A549 (cell line): Measurements from ENCODE around the gene NEBL.

ENCODE experiments used
- BHLHE40 ChIP-seq: IDR thresholded peaks from 2 replicates; pipeline ENCODE4 v1.6.1; 2012; ENCODE audit warnings: low read depth, low read length, inconsistent platforms
- ESRRA ChIP-seq: fragments of 150-350 bp; IDR thresholded peaks from 2 replicates; pipeline ENCODE4 v1.6.1; 2014; ENCODE audit warnings: mild to moderate bottlenecking, low read length, borderline replicate concordance
- FOXS1 ChIP-seq: fragments of 250-450 bp; sonication (Bioruptor Pico); IDR thresholded peaks from 2 replicates; pipeline ENCODE4 v1.5.0; 2020; ENCODE audit warnings: mild to moderate bottlenecking, moderate library complexity
- HDAC2 ChIP-seq: fragments of 200-600 bp; sonication (generic); IDR thresholded peaks from 2 replicates; pipeline ENCODE4 v1.6.1; 2016
- MYC ChIP-seq: IDR thresholded peaks from 2 replicates; pipeline ENCODE4 v1.6.1; 2012; ENCODE audit warnings: mild to moderate bottlenecking, inconsistent platforms, low read length, improper control_type of control experiment, borderline replicate concordance
- POLR2A ChIP-seq: IDR thresholded peaks from 2 replicates; pipeline ENCODE4 v1.6.1; 2012; ENCODE audit warnings: mild to moderate bottlenecking, low read length
- RFX5 ChIP-seq: fragments of 450-650 bp; IDR thresholded peaks from 2 replicates; pipeline ENCODE4 v1.7.1; 2014; ENCODE audit warnings: antibody characterized with exemption, mild to moderate bottlenecking, moderate library complexity
- ZFP36 ChIP-seq: fragments of 450-650 bp; IDR thresholded peaks from 2 replicates; pipeline ENCODE4 v1.6.1; 2014; ENCODE audit warnings: borderline replicate concordance; ENCODE audit not compliant: partially characterized antibody
- TF ChIP-seq, protein P1 (sequence below): fragments of >200 bp; sonication (Bioruptor Twin); formaldehyde crosslinking; IDR thresholded peaks from 3 replicates; pipeline ENCODE4 v1.5.1; 2016
- TF ChIP-seq, protein P2 (sequence below): fragments of 150-350 bp; IDR thresholded peaks from 2 replicates; pipeline ENCODE4 v1.6.1; 2014; ENCODE audit warnings: low read depth, mild to moderate bottlenecking, low read length
- TF ChIP-seq, protein P3 (sequence below): fragments of 250-450 bp; sonication (Bioruptor Pico); IDR thresholded peaks from 2 replicates; pipeline ENCODE4 v1.5.0; 2021; ENCODE audit warnings: mild to moderate bottlenecking, moderate library complexity, borderline replicate concordance
- TF ChIP-seq, protein P4 (sequence below): fragments of 200-600 bp; sonication (generic); IDR thresholded peaks from 2 replicates; pipeline ENCODE4 v1.6.1; 2016; ENCODE audit warnings: antibody characterized with exemption, mild to moderate bottlenecking, moderate library complexity

DNA sequence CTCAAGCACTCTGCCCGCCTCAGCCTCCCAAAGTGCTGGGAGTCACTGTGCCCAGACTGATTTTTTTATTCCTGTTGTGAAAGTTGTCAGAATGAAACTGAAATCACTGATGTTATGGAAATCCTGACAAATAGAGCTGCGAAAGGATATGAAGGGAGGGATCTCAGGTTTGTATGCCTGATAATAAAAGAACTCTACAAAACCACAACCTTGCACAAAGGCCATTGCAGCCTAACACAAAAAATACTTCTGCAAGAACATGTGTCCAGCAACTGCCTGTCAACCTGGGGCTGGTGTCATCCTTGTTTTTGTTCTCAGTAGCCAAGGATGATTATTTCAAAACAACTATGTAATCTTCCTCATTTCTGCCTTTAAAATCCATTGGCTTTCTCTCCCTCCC lies 126.1 kb downstream of the NEBL start:
- no peak for TF ChIP-seq POLR2A
- TF ChIP-seq, protein P1, sequence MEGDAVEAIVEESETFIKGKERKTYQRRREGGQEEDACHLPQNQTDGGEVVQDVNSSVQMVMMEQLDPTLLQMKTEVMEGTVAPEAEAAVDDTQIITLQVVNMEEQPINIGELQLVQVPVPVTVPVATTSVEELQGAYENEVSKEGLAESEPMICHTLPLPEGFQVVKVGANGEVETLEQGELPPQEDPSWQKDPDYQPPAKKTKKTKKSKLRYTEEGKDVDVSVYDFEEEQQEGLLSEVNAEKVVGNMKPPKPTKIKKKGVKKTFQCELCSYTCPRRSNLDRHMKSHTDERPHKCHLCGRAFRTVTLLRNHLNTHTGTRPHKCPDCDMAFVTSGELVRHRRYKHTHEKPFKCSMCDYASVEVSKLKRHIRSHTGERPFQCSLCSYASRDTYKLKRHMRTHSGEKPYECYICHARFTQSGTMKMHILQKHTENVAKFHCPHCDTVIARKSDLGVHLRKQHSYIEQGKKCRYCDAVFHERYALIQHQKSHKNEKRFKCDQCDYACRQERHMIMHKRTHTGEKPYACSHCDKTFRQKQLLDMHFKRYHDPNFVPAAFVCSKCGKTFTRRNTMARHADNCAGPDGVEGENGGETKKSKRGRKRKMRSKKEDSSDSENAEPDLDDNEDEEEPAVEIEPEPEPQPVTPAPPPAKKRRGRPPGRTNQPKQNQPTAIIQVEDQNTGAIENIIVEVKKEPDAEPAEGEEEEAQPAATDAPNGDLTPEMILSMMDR, result no peak
- TF ChIP-seq RFX5, result no peak
- TF ChIP-seq, protein P2, sequence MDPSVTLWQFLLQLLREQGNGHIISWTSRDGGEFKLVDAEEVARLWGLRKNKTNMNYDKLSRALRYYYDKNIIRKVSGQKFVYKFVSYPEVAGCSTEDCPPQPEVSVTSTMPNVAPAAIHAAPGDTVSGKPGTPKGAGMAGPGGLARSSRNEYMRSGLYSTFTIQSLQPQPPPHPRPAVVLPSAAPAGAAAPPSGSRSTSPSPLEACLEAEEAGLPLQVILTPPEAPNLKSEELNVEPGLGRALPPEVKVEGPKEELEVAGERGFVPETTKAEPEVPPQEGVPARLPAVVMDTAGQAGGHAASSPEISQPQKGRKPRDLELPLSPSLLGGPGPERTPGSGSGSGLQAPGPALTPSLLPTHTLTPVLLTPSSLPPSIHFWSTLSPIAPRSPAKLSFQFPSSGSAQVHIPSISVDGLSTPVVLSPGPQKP, result no peak
- TF ChIP-seq, protein P3, sequence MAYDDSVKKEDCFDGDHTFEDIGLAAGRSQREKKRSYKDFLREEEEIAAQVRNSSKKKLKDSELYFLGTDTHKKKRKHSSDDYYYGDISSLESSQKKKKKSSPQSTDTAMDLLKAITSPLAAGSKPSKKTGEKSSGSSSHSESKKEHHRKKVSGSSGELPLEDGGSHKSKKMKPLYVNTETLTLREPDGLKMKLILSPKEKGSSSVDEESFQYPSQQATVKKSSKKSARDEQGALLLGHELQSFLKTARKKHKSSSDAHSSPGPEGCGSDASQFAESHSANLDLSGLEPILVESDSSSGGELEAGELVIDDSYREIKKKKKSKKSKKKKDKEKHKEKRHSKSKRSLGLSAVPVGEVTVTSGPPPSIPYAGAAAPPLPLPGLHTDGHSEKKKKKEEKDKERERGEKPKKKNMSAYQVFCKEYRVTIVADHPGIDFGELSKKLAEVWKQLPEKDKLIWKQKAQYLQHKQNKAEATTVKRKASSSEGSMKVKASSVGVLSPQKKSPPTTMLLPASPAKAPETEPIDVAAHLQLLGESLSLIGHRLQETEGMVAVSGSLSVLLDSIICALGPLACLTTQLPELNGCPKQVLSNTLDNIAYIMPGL (CRISPR knock-in tag), result no peak
- TF ChIP-seq HDAC2, result no peak
- no peak for TF ChIP-seq FOXS1 (CRISPR knock-in tag)
- no peak for TF ChIP-seq ZFP36
- TF ChIP-seq BHLHE40, result no peak
- no peak for TF ChIP-seq ESRRA
- TF ChIP-seq, protein P4, sequence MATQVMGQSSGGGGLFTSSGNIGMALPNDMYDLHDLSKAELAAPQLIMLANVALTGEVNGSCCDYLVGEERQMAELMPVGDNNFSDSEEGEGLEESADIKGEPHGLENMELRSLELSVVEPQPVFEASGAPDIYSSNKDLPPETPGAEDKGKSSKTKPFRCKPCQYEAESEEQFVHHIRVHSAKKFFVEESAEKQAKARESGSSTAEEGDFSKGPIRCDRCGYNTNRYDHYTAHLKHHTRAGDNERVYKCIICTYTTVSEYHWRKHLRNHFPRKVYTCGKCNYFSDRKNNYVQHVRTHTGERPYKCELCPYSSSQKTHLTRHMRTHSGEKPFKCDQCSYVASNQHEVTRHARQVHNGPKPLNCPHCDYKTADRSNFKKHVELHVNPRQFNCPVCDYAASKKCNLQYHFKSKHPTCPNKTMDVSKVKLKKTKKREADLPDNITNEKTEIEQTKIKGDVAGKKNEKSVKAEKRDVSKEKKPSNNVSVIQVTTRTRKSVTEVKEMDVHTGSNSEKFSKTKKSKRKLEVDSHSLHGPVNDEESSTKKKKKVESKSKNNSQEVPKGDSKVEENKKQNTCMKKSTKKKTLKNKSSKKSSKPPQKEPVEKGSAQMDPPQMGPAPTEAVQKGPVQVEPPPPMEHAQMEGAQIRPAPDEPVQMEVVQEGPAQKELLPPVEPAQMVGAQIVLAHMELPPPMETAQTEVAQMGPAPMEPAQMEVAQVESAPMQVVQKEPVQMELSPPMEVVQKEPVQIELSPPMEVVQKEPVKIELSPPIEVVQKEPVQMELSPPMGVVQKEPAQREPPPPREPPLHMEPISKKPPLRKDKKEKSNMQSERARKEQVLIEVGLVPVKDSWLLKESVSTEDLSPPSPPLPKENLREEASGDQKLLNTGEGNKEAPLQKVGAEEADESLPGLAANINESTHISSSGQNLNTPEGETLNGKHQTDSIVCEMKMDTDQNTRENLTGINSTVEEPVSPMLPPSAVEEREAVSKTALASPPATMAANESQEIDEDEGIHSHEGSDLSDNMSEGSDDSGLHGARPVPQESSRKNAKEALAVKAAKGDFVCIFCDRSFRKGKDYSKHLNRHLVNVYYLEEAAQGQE, result no peak
- TF ChIP-seq MYC, result no peak
